ENCODE measurements around the gene CHN1.
A peak's percentile ranks its signal among the peaks of the same experiment; 100 is the strongest.

The CHN1 gene

DNA sequence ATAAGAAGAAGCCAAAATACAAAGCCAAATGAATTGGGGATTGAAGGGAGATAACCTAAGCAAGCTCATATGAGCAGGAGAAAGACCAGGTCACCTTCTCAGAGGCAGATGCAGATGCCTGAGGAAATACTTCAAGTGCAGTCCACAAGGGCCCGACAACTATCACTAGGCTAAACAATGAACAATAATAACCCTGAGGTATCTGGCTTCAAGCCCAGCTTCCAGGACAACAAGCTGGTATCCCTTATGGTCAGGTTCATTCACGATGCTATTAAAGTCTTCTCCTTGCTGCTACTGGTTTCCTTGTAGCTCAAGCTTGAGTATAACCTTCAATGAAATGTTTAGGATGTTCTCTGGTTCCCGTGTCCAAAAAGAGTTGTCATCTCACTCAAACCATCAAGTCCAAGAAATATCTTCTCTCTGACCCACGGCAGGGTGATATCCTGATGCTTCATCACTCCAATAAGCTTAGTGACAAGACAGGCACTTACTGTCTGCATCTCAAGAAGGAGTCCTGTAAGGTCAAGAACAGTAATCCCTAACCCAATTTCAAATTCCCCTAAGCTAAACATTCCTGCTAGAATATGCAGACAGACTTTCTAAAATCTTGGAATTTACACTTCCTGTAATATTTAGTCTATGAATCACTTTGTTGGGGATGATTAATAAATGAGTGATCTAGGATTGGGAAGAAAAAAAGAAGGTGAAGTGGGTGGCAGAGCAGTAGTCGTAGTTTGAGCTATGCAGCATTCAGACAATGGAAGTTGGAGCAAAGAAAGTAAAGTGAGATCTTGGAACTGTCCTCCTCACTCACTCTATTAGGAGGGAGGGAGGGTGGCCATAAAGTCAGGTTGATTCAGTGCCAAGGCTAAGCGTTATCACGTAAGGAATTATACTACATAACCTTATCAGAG lies 33.1 kb downstream of the CHN1 start:
- DNase-seq (ENCODE audit: low spot score): peak; percentile 75

DNA sequence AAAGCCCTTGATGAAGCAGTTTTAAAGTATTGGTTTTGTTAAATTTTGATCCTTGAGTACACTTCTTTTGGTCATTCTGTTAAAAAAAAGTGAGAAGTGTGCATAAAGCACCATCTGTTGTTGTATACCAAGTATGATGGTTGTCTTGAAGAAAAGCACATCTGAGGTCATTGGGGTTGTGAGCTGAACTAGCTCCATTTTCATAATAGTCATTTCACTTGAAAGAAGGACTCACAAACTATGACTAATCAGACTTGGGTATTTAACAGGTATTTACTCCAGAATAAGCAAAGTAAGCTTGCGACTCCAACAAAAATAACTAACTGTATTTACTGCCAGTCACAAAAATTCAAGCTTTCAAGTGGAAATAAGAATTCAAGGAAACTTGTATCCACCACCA lies 35.1 kb downstream of the CHN1 start:
- DNase-seq (ENCODE audit: low spot score): no peak

DNA sequence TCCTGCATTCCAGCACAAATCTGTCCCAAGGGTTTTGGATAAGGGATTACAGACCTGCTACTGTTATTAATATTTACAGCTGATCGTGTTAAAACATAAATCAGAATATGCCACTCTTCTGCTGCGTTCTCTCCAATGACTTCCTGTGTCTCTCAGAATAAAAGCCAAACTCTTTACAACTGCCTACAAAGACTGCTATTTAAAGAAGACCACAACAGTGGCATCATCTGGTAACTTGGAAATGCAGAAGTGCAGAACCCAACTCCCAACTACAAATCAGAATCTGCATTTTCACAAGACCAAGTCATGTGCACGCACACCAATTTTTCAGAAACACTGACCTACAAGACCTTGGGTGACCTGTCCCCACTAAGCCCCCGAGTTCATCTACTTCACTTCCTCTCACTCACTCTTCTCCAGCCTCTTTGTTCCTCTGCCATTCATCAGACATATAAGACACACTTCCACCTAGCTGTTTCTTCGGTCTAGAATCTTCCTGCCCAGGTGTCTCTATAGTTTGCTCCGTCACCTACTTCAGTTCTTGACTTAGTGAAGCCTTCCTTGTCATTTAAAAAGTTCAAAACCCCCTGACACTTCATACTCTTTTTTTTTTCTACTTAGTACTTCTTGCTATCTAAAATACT lies 36.0 kb downstream of the CHN1 start:
- DNase-seq (ENCODE audit: low spot score): no peak

DNA sequence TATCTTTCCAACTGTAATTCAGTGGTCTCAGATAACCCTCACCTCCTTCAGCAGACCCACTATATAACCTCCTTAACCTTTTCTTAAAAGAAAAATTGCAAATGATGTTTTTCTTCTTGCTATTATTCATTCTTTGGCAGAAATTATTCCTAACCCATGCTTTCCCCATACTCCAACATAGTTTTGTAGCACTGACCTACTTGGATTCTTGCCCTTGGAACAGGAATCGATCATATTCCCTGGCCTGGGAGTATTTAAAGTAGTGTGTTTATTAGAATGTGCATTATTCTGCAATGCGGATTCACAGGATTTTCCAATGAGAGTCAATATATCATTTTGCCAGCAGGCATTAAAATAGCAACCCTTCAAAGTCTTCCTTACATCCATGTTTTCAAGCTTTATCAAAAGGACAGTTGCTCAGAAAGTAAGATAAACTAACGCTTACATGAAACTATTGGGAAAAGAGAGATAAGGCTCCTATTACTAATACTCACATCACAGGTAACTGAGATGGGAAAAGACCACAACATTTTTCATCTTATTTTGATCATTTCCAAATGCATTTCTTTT lies 37.4 kb downstream of the CHN1 start:
- DNase-seq (ENCODE audit: low spot score): no peak

DNA sequence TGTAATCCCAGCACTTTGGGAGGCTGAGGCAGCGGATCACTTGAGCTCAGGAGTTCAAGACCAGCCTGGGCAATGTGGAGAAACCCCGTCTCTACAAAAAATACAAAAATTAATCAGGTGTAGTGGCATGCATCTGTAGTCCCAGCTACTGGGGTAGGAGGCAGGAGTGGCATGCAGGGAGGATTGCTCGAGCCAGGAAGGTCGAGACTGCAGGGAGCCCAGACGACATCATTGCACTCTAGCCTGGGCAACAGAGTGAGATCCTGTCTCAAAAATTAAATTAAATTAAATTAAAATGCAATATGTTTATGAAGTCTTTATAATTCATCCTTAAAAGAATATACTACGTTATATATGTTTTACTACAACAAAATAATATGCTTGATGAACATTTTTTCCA lies 38.1 kb downstream of the CHN1 start:
- no peak for DNase-seq (ENCODE audit: low spot score)

DNA sequence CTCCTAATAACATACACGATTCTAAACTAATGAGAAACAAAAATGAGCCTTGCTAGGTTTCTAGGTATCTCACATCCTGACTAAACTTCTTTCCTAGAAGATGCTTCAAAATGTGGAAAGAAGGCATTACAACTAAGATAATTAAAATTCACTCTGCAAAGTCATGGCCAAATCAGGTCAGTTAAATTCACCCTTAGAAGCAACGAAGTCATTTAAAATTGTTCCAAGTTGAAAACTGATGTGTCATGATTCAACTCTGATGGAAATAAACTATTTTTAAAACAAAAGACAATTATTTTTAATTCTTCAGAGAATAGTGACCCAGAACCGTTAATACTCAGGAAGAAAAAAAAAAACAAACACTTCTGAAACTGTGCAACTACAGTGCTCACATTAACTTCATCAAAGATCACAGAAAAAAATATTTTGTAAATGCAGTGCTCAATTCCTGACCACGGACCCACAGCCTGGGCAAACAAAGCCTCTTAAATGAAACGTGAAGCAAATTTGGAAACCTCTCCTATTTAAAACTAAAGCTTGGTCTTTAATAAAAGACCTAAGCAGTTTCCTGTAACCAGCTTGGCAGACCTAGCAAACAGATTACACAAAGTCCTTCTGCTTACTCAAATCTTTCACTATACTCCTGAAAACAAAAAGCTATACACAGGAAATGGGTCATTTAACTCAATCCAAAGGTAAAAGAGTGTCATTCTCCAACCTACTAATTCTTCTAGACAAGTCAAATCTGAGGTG lies 39.0 kb downstream of the CHN1 start:
- DNase-seq (ENCODE audit: low spot score): peak; percentile 22

DNA sequence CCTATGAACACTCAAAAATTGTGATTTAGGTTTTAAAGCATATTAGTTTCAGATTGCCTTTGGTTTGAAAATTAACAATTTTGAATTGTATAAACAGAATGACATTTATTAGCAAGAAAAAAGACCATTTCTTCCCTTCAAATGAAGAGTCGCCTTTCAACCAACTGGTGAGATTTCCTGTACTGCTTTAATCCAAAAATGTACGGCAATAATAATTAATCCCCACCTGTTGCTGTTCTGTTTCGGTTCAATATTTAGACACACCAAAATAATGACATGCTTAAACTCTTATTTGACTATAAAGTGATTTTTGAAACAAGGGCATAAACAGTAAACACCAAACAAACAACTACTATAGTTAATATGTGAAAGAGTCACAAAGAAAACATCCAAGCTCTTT lies 39.6 kb downstream of the CHN1 start:
- DNase-seq (ENCODE audit: low spot score): no peak

DNA sequence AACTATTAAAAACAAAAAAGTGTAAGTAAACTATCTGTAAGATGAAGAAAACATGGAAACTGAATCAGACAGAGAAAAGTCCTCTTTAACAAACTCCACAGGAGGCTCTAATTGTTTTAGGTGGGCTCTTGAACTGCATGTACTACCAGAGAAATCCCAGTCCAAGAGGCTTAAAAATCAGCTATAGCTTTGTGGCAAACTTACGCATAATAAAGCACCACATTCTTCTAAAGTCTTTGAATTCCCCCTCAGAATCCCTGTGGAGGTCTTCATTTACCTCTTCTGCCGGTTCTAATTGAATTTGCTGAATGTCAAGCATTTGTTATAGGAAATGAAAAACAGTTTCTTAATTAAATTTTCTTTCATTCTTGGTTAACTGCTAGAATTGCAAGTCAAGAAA lies 40.8 kb downstream of the CHN1 start:
- DNase-seq (ENCODE audit: low spot score): no peak

DNA sequence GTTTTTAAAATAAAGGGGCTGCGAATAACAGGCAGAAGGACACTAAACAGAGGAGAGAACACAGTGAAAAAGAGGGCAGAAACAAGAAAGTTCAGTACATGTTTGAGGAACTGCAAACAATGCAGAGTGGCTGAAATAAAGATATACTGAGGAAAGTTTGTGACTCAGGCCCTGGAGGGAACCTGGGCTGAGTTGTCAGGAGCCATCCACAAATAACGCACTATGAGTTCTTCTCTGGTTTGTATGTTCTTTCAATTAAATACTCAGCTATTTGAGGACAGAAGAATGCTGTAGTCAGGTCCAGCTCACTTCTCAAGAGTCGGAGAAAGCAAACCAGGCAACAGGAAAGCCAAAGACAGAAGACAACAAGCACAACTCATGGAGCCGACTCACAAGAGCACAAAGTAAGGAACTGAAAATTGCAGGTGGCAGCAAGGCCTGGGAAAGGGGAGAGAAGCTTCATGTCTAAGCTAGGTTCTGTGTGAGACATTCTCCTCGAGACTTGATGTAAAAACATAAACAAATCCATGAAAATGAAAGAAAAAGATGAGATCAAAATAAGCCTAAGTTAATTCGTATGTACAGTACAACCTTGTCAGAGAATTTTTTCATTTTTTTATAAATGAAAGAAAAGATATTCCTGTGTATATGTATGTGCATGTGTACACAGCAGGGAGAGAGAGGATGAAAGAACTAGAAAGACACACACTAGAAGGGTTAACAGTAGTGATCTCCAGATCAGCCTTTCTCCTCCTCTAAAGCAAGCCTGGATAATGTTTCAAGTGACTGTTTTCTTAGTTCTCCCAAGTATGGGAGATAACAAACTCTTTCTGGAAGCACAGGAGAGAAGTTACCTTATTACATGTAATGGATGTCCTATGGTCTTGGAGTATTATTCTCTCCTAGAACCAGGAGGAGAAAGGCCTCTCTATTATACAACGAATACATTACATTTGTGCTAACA lies 41.5 kb downstream of the CHN1 start:
- DNase-seq (ENCODE audit: low spot score): no peak

DNA sequence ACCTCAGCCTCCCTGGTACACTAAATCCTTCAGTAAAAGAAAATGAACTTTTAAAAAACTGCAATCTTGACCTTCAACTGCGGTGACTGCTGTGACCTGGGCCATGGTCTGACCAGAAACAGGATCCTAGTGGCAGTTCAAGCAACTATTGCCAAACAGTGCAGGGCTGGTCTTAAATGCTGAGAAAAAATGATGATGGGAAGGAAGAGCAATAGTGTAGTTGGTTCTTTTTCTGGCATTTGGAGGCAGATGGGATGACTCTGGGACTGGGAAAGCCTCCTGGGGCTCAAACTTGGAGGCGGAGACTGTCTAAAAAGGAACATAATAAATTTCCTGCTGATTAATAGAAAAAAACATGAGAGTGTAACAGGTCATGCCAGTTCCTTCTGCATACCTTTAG lies 45.4 kb downstream of the CHN1 start:
- DNase-seq (ENCODE audit: low spot score): no peak

DNA sequence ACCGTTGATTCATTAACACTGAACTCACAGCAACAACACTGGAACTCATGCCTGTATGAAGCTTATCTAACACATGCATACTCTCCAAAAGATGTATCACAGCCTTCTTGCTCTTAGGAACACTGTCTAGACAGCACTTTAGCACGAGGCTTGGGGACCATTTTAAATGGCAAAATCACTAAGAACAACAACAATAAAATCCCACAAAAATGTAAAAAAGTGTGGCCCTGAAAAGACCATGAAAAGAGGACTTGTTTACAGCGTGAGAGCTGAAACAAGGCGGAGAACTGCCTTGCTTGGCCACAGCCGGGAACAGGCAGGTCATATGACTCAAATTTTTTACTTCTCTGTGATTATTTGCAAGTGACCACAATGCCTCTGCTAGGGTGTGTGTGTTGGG lies 48.1 kb downstream of the CHN1 start:
- DNase-seq (ENCODE audit: low spot score): no peak

DNA sequence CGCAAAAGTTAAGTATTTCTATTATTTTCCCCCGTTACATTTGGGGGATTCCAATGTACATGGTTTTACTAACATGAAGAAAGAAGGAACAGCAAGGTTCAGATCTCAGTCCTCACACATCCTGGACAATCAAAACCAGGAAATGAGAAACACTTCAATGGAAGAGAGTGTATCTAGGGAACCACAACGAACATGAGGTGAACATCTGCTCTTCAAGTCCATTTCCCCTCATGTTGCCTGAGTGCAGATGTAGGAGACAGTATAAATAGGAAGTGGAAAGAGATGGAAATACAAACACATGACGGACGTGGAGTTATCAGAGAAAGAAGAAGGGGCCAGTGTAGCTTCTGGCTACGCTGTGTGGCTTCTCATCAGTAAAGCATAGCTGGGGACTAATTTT lies 52.6 kb downstream of the CHN1 start:
- no peak for DNase-seq (ENCODE audit: low spot score)

DNA sequence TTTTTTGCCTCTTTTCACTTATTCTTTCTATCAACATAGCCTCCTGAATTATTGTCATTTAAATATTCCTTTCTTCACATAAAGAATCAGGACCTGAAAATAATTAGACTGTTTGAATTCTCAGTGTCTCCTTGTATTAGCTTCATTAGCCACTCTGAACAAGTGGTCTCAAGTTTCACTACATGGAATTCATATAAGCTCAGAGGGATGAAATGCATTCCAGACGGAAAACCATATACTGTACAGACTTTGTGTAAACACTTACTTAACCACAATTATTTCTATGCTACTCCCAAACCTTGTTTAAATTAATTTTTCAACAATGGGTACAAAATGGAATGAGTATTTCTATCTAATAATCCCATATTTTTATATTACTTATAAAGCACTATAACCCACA lies 53.4 kb downstream of the CHN1 start:
- DNase-seq (ENCODE audit: low spot score): no peak

DNA sequence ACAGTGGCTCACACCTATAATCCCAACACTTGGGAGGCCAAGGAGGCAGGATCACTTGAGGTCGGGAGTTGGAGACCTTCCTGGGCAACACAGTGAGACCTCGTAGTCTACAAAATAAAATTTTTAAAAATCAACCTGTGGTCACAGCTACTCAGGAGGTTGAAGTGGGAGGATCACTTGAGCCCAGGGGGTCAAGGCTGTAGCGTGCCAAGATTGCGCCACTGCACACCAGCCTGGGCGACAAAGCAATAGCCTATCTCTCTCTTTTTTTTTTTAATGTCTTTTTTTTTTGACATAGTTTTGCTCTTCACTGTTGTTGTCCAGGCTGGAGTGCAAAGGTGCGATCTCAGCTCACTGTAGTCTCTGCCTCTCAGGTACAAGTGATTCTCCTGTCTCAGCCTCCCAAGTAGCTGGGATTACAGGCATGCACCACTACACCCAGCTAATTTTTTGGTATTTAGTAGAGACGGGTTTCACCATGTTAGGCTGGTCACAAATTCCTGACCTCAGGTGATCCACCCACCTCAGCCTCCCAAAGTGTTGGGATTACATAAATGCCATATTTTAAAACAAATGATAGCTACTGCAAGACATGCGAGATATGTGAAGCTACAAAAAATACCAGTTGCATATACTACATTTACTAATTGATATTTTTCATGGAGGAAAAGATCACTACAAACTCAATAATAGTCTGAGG lies 55.0 kb downstream of the CHN1 start:
- no peak for DNase-seq (ENCODE audit: low spot score)

DNA sequence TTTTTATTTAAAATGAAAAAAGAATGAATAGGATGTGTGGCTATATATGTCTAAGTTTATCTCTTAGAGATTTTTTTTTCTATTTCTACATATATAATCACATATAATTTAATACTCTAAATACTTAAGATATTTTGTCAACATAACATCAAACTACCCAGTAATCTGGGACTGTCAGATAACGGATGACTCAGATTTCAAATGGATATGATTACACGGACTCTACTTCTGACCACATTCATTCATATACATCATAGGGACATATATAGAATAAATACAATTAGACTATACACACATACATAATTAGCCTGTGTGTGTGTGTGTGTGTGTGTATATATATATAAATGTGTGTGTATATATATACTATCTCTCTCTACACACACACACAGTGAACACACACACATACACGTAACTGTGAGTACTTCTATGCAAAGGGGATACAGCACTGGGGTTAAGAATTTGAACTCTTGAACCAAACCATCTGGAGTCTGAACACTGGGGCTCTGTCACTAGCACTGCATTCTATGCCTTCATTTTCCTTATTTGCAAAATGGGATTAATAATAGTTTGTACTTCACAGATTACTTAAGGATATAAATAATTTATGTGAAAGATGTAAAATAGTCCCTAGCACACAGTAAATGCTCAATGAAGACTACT lies 59.5 kb downstream of the CHN1 start:
- DNase-seq (ENCODE audit: low spot score): no peak

DNA sequence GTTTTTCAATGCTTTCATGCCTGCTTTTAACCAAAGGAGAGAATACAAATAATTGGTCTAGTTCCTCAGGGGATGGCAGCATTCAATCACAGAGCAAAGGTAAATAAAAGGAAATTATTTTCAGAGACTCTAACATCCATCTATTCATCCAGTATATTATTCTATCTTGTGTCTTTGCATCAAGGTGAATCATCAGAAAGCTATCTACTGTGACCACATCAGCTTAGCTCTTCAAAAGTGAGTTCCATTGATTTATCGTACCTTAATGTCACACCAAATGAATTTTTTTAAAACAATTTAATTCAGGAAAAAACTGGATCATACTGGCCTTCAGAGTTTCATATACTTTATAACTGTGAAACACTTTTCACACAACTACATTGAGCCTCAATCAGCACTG lies 66.1 kb downstream of the CHN1 start:
- no peak for DNase-seq (ENCODE audit: low spot score)

DNA sequence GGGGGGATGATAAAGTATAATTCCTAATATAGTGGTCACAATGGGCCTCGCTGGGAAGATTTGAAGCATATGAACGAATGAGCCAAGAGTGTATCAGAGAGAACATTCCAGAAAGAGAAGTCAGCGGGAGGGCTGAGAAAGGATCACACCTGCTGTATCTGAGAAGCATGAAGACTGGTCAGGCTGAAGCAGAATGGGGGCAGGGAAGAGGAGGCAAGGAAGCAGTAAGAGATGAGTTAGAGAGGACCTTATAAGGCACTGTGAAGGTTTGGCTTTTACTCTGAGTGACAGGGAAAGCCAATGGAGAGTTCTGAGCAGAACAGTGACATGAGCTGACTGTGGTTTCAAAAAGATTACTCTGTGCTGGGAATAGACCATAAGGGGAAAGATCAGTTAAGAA lies 73.5 kb downstream of the CHN1 start:
- DNase-seq (ENCODE audit: low spot score): no peak

DNA sequence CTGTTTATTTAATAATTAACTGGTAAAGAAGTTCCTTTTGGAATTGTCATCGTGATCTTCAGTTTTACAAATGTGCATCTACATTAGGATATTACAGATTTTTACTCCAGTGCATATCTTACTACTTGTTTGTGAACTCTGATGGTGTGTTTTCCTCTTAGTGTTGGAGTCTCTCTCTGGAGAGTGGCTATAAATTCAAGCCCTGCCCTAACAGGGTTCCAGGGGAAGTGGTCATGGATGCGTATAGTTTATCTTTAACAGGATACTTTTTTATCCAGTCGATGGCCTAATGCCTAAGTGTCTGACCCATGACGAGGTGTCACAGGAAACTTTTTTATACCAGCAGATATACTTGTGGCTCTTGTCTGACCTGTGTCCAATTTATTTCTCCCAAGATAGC lies 75.4 kb downstream of the CHN1 start:
- DNase-seq (ENCODE audit: low spot score): no peak

DNA sequence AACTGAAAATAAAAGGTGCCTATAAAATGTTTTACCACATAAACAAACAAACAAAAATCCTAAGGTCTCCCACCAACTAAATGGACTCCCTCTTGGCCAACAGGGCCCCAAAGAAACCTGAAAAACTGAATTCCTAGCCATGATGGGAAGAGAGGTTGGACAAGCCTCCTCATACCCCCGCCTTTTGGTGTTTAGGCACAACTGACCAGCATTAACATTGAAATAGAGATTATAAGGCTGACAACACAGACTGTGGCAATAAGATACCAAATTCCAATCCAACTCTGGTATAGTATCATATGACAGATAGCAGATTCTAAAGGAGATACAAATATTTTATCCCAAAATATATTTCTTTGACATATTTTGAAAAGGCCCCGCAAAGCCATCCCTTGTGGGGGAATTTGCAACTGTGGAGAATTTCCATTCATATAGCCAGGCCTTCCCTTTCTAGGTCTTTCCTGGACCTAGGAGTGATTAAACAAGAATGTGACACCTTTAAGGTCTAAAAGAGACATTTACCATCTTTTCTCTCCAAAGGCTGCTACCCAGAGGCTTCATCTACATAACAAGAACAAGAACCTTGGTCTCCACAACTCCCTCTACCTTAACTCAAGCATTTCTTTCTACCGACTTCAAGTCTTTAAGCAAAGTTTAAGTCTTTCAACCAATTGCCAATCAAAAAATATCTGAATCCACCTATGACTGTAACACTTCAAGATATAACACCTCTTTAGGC lies 80.0 kb downstream of the CHN1 start:
- no peak for DNase-seq (ENCODE audit: low spot score)

Data from kidney capillary endothelial cell (primary cell).